Mesenchymal stem cell (in vitro differentiated cells and primary cell): Measurements from ENCODE around the gene DNAJC5G.

Experiments
- DNase-seq: peaks from one replicate; pipeline ENCODE4 v3.0.0-alpha.2; 2013
- H2AFZ ChIP-seq: one replicate; pipeline ENCODE4 v1.6.1; 2013; ENCODE audit warnings: low read depth, mild to moderate bottlenecking, control low read depth, inconsistent platforms, low read length, moderate library complexity
- H2AK5ac ChIP-seq: 2 replicates; pipeline ENCODE4 v1.6.1; 2013; ENCODE audit warnings: low read length, moderate library complexity, mild to moderate bottlenecking, inconsistent platforms; ENCODE audit not compliant: severe bottlenecking
- H2BK120ac ChIP-seq: one replicate; pipeline ENCODE4 v1.6.1; 2013; ENCODE audit warnings: low read depth, mild to moderate bottlenecking, inconsistent platforms, low read length, moderate library complexity
- H2BK12ac ChIP-seq, 2 experiments: one replicate each; pipeline ENCODE4 v1.6.1; 2013; ENCODE audit warnings: inconsistent platforms in 2 of 2, low read length in 2 of 2, mild to moderate bottlenecking in 2 of 2, moderate library complexity in 2 of 2, control low read depth in 1 of 2
- H2BK15ac ChIP-seq: one replicate; pipeline ENCODE4 v1.6.1; 2013; ENCODE audit warnings: mild to moderate bottlenecking, low read depth, inconsistent platforms; ENCODE audit not compliant: poor library complexity, severe bottlenecking
- H2BK5ac ChIP-seq: 2 replicates; pipeline ENCODE4 v1.6.1; 2013; ENCODE audit warnings: low read depth, mild to moderate bottlenecking, low read length, control low read depth, inconsistent platforms; ENCODE audit not compliant: poor library complexity, severe bottlenecking
- H3K14ac ChIP-seq, 2 experiments: one replicate each; pipeline ENCODE4 v1.6.1; 2013; ENCODE audit warnings: inconsistent platforms in 2 of 2, low read length in 2 of 2, control low read depth in 1 of 2, mild to moderate bottlenecking in 1 of 2, moderate library complexity in 1 of 2
- H3K18ac ChIP-seq, 2 experiments: one replicate each; pipeline ENCODE4 v1.6.1; 2013; ENCODE audit warnings: inconsistent platforms in 2 of 2, low read length in 2 of 2, control low read depth in 1 of 2, low read depth in 1 of 2, mild to moderate bottlenecking in 1 of 2
- H3K23ac ChIP-seq, 2 experiments: one replicate each; pipeline ENCODE4 v1.6.1; 2013; ENCODE audit warnings: inconsistent platforms in 2 of 2, low read length in 2 of 2, mild to moderate bottlenecking in 2 of 2, moderate library complexity in 2 of 2, control low read depth in 1 of 2
- H3K27ac ChIP-seq: 2 replicates; pipeline ENCODE4 v1.5.1; 2013; ENCODE audit warnings: mild to moderate bottlenecking, moderate library complexity, low read length, control low read depth, inconsistent platforms; ENCODE audit not compliant: poor library complexity, severe bottlenecking
- H3K27me3 ChIP-seq, 2 experiments: 2 replicates each; pipeline versions ENCODE4 v1.6.1 to v1.7.0; 2013; ENCODE audit warnings: low read length in 2 of 2, mild to moderate bottlenecking in 2 of 2, moderate library complexity in 2 of 2, control low read depth in 1 of 2, inconsistent platforms in 1 of 2; ENCODE audit not compliant: control insufficient read depth in 1 of 2, insufficient read depth in 1 of 2
- H3K36me3 ChIP-seq, 2 experiments: 2 replicates each; pipeline versions ENCODE4 v1.6.1 to v1.7.0; 2013; ENCODE audit warnings: low read length in 2 of 2, control low read depth in 1 of 2, inconsistent platforms in 1 of 2, low read depth in 1 of 2, mild to moderate bottlenecking in 1 of 2; ENCODE audit not compliant: insufficient read depth in 2 of 2, control insufficient read depth in 1 of 2
- H3K4ac ChIP-seq, 2 experiments: one replicate each; pipeline ENCODE4 v1.6.1; 2013; ENCODE audit warnings: inconsistent platforms in 2 of 2, low read length in 2 of 2, mild to moderate bottlenecking in 2 of 2, moderate library complexity in 2 of 2, control low read depth in 1 of 2, low read depth in 1 of 2
- H3K4me1 ChIP-seq: 2 replicates; pipeline ENCODE4 v1.6.1; 2013; ENCODE audit warnings: low read depth, low read length, control low read depth; ENCODE audit not compliant: control insufficient read depth, insufficient read depth
- H3K4me2 ChIP-seq: 2 replicates; pipeline ENCODE4 v1.6.1; 2013; ENCODE audit warnings: low read length, mild to moderate bottlenecking, inconsistent platforms; ENCODE audit not compliant: poor library complexity, severe bottlenecking
- H3K4me3 ChIP-seq, 2 experiments: 2 replicates each; pipeline versions ENCODE4 v1.5.1 to v1.7.0; 2013; ENCODE audit warnings: low read length in 2 of 2, mild to moderate bottlenecking in 2 of 2, control low read depth in 1 of 2, low read depth in 1 of 2; ENCODE audit not compliant: insufficient read depth in 1 of 2
- H3K79me1 ChIP-seq: replicated peaks from 2 replicates; pipeline ENCODE4 v1.6.1; 2013; ENCODE audit warnings: mild to moderate bottlenecking, control low read depth, low read length, inconsistent platforms; ENCODE audit not compliant: poor library complexity, severe bottlenecking
- H3K9ac ChIP-seq: 2 replicates; pipeline ENCODE4 v1.7.0; 2013; ENCODE audit warnings: mild to moderate bottlenecking, low read length, moderate library complexity
- H3K9me3 ChIP-seq: 2 replicates; pipeline ENCODE4 v1.7.0; 2013; ENCODE audit warnings: mild to moderate bottlenecking, low read length; ENCODE audit not compliant: control insufficient read depth
- H4K8ac ChIP-seq: one replicate; pipeline ENCODE4 v1.6.1; 2013; ENCODE audit warnings: inconsistent platforms, mild to moderate bottlenecking, low read length, moderate library complexity
- H4K91ac ChIP-seq: one replicate; pipeline ENCODE4 v1.6.1; 2013; ENCODE audit warnings: mild to moderate bottlenecking, low read length, inconsistent platforms
- WGBS: methylation state at CpG from one replicate; pipeline ENCODE4 v1.1.7; 2013; ENCODE audit warnings: mixed read lengths; 5-methylcytosine and 5-hydroxymethylcytosine counted together

DNAJC5G gene

DNA sequence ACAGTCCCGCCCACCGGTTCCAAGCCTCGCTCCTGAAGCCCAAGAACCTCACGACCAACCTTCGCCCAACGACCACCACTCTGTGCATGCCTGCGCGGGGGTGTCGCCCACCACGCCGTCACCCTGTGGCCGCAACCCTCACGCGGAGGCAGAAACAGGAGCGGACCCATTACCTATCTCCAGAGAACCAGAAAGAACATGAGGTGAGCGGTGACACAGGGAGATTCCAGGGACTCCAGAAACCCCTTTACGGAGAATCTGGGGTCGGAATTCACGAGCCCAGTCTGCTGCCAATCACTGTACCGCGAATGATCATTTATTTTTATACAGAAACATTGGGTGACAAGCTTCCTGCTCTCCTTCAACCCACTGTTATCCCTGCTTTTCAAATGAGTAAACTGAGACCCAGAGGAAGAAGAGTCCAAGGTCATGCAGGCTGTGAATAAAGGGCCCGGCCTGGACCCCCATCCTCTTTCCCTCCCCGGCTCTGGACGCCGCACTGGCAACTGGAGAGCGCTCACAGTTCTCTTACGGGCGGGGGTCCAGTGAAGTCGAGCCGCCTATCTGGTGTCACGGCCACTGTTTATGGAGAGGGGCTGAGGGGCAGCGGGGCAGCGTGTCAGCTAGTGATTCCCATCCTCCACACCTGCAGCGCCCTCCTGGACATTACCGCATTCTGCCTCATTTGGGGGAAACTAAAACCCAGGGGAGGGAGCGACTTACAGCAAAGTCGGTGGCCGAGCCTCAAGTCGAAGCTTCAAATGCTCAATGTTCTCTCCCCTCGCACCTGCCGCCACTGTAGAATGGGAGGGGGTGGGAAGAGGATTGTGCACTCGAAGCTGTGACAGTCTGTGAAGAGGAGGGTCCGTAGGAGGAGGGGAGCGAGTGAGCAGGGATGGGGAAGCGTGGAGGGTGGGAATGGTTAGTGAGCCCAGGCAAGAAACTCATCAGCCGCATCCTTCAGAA lies 11.7 kb upstream of the DNAJC5G start:
- Histone ChIP-seq H3K4ac (no peak overlapping the region), H3K23ac (peak overlapping the region in 1 of 2 experiments; percentile 63), H4K91ac (no peak overlapping the region), H3K18ac (no peak overlapping the region), H2BK120ac (no peak overlapping the region), H2AK5ac (no peak overlapping the region), H2AFZ (no peak overlapping the region), H3K9ac (no peak overlapping the region), H3K4me2 (peak overlapping the region; percentile 76), H3K27me3 (peaks cover 77 to 87% of the 10 kb centered on the region in 2 experiments), H4K8ac (no peak overlapping the region), H2BK5ac (no peak overlapping the region), H3K4me3 (peak overlapping the region in 1 of 2 experiments; percentile 58), H3K14ac (no peak overlapping the region), H2BK15ac (no peak overlapping the region), H3K79me1 (no peaks in the 10 kb centered on the region), H3K27ac (no peak overlapping the region), H3K9me3 (no peaks in the 10 kb centered on the region), H2BK12ac (no peak overlapping the region), H3K36me3 (no peaks in the 10 kb centered on the region), H3K4me1 (peaks cover 29% of the 10 kb centered on the region)
- 3% methylated on average over 39 of the region's 46 CpGs for WGBS
- no peak for DNase-seq

DNA sequence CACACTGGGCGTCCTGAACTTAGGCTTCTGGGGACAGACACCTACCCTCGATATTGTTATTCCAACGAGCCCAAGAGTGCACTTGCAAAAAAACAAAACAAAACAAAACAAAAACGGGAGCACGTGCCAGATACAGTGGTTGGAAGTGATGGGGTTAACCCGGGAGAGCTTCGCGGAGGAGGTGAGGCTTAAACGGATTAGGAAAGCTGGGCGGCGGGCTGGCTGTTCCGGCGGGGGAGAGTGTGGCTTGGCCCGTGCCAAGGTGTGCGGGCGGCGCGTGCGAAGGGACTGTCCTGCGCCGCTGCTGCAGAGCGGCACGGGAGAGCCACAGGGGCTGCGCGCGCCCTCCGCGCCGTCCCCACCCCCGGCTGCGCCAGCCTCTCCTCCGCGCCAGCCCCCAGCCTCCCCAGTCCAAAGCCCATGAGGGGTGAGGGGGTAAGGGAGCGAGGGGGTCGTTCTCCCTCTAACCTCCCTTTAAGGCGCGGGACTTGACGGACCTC lies 10.9 kb upstream of the DNAJC5G start:
- H3K9me3 ChIP-seq: no peaks in the 10 kb centered on the region
- no peak overlapping the region for H2BK120ac ChIP-seq
- peaks cover 29% of the 10 kb centered on the region for H3K4me1 ChIP-seq
- H3K4ac ChIP-seq: no peak overlapping the region
- H3K23ac ChIP-seq: peak overlapping the region in 1 of 2 experiments; percentile 57
- no peak overlapping the region for H3K9ac ChIP-seq
- H3K27me3 ChIP-seq: peaks cover 76 to 85% of the 10 kb centered on the region in 2 experiments
- no peak overlapping the region for H2BK5ac ChIP-seq
- no peak overlapping the region for H3K4me2 ChIP-seq
- no peak overlapping the region for H2AK5ac ChIP-seq
- H3K36me3 ChIP-seq: no peaks in the 10 kb centered on the region
- WGBS: 2% methylated on average over 23 of the region's 38 CpGs
- no peak overlapping the region for H3K18ac ChIP-seq
- no peaks in the 10 kb centered on the region for H3K79me1 ChIP-seq
- H2AFZ ChIP-seq: no peak overlapping the region
- no peak overlapping the region for H4K91ac ChIP-seq
- DNase-seq: no peak
- H3K27ac ChIP-seq: no peak overlapping the region
- H3K14ac ChIP-seq: no peak overlapping the region
- peak overlapping the region in 1 of 2 experiments; percentile 1 for H3K4me3 ChIP-seq
- peak overlapping the region; percentile 69 for H4K8ac ChIP-seq
- H2BK15ac ChIP-seq: no peak overlapping the region
- H2BK12ac ChIP-seq: no peak overlapping the region

DNA sequence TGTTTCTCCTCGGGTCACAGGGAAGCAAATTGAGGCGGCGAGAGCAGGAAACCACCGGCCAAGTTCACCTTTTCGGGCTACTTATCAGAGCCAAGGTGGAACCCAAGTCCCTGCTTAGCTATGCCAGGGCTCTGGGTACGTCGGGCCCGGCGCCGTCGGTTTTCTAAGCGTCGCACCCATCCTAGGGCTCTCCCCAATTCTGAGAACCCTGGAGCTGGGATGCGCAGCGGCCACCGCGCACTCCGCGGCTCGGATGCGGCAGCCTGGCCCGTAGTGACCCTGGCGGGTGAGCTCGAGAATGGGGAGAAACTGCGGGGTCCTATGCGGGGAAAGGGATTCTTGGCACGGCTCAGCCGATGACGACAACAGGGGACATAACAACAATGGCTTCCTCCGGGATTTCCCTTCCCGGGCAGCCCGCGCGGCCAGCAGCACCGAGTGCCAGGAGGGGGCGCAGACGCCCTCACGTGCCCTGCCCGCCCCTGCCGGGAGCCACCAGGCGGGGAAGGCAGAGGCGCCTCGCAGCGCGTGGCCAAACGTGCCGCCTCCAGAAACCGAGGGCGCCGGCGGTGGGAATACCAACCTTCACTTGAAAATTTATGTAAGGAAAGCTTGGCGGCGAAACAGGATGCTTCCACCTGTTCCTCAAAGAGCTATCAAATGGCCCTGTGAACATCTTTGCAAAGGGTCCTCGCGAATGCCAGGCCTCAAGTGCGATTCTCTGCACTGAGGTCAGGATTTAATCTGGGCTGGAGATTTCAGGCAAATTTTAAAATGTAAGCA lies 10.3 kb upstream of the DNAJC5G start:
- Histone ChIP-seq H2AFZ (no peak overlapping the region), H3K27me3 (peaks cover 74 to 84% of the 10 kb centered on the region in 2 experiments), H3K9ac (no peak overlapping the region), H3K79me1 (no peaks in the 10 kb centered on the region), H3K18ac (no peak overlapping the region), H4K91ac (no peak overlapping the region), H4K8ac (peak overlapping the region; percentile 51), H3K4me3 (peak overlapping the region in 1 of 2 experiments; percentile 13), H3K14ac (no peak overlapping the region), H3K23ac (peak overlapping the region in 1 of 2 experiments; percentile 52), H3K4me2 (peak overlapping the region; percentile 60), H2AK5ac (no peak overlapping the region), H3K36me3 (no peaks in the 10 kb centered on the region), H2BK5ac (no peak overlapping the region), H3K4me1 (peaks cover 29% of the 10 kb centered on the region), H3K27ac (no peak overlapping the region), H2BK120ac (no peak overlapping the region), H2BK12ac (no peak overlapping the region), H2BK15ac (no peak overlapping the region), H3K9me3 (no peaks in the 10 kb centered on the region), H3K4ac (no peak overlapping the region)
- DNase-seq: peak; percentile 71
- 5% methylated on average over 56 of the region's 56 CpGs for WGBS

DNA sequence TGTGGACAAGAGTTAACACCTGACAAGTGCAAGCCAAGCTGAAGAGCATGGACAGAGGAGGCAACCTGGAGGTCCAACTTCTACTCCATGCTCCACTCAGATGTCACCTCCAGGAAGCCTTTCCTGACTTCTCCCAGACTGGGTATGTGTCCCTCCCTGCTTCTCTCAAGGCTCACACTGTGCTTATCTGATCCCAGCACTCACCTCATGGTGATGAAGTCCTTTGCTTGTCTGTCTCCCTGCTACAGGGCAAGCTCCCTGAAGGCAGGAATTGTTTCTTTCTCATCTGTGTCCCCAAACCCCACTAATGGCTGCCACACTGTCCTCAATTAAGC lies 9.7 kb upstream of the DNAJC5G start:
- Histone ChIP-seq H3K18ac (no peak overlapping the region), H3K9ac (no peak overlapping the region), H4K8ac (no peak overlapping the region), H2AFZ (no peak overlapping the region), H2BK12ac (no peak overlapping the region), H3K14ac (no peak overlapping the region), H3K4me2 (no peak overlapping the region), H3K23ac (no peak overlapping the region), H3K36me3 (no peaks in the 10 kb centered on the region), H2BK5ac (no peak overlapping the region), H3K4me3 (no peak overlapping the region), H3K79me1 (no peaks in the 10 kb centered on the region), H3K27me3 (peaks cover 73 to 83% of the 10 kb centered on the region in 2 experiments), H3K4ac (no peak overlapping the region), H3K9me3 (no peaks in the 10 kb centered on the region), H2BK120ac (no peak overlapping the region), H4K91ac (no peak overlapping the region), H2BK15ac (no peak overlapping the region), H2AK5ac (no peak overlapping the region), H3K27ac (no peak overlapping the region), H3K4me1 (peaks cover 29% of the 10 kb centered on the region)
- DNase-seq: no peak
